Transverse colon (tissue), 4 donors: ENCODE measurements around the gene B3GNT3.
A peak's percentile ranks its signal among the peaks of the same experiment; 100 is the strongest.

Experiments
- EP300 ChIP-seq: sonication (generic); formaldehyde crosslinking; IDR thresholded peaks from one replicate; pipeline ENCODE4 v1.6.1; 2017; ENCODE audit warnings: antibody characterized with exemption, low read depth
- POLR2A ChIP-seq: fragments of 450-650 bp; IDR thresholded peaks from one replicate; pipeline ENCODE4 v1.6.1; 2016; ENCODE audit warnings: antibody characterized with exemption, mild to moderate bottlenecking, moderate library complexity
- POLR2AphosphoS5 ChIP-seq, 3 donors: sonication (generic); formaldehyde crosslinking; IDR thresholded peaks; one replicate each; pipeline ENCODE4 v1.6.1; 2016; ENCODE audit warnings: antibody characterized with exemption in 3 of 3
- TF ChIP-seq, protein P1 (sequence below), 5 experiments: fragments of 200-600 bp in 3 of 5; fragments of 450-650 bp in 2 of 5; sonication (generic) in 3 of 5; IDR thresholded peaks; 1 replicate in 2 of 5; 2 replicates in 3 of 5; pipeline ENCODE4 v1.5.1; 2016 to 2017; ENCODE audit warnings: antibody characterized with exemption in 5 of 5, inconsistent platforms in 3 of 5, mild to moderate bottlenecking in 2 of 5, moderate library complexity in 1 of 5

DNA sequence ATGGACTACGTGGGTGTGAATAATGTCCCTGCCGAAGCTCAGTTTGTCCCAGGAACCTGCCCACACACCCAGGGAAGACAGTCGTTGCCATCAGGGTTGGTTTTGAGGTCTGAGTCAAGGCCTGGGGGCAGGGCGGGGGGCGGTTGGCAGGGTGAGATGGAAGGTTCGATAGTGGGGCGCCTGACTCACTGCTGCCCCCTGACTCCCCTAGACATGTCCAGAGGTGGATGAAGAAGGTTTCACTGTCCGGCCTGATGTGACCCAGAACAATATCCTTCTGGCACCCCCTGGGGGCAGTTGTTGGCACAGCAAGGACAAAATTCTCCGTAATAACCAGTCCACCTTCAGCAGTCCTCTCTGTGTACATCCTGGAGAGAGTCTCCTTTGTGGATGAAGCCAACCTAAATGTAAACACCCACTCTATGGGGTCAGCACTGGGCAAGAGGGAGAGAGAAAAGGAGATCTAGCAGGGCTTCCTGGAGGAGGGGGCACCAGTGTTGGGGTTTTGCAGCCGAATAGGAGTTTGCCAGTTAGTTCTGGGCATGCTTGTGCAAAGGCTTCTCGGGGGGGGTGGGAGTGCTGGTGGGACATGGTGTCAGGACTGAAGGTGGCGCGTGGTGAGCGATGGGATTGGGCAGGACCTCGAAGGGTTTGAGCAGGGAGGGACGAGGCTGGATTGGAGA, 19.6 kb upstream of the B3GNT3 start:
- TF ChIP-seq, protein P1, sequence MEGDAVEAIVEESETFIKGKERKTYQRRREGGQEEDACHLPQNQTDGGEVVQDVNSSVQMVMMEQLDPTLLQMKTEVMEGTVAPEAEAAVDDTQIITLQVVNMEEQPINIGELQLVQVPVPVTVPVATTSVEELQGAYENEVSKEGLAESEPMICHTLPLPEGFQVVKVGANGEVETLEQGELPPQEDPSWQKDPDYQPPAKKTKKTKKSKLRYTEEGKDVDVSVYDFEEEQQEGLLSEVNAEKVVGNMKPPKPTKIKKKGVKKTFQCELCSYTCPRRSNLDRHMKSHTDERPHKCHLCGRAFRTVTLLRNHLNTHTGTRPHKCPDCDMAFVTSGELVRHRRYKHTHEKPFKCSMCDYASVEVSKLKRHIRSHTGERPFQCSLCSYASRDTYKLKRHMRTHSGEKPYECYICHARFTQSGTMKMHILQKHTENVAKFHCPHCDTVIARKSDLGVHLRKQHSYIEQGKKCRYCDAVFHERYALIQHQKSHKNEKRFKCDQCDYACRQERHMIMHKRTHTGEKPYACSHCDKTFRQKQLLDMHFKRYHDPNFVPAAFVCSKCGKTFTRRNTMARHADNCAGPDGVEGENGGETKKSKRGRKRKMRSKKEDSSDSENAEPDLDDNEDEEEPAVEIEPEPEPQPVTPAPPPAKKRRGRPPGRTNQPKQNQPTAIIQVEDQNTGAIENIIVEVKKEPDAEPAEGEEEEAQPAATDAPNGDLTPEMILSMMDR (IDR thresholded peaks at IDR 0.05): peak; percentile 27 to 42 (median 39)
- no peak for TF ChIP-seq POLR2A
- TF ChIP-seq POLR2AphosphoS5 (IDR thresholded peaks at IDR 0.05): no peak
- TF ChIP-seq EP300: no peak
